Ishikawa (cell line): Measurements from ENCODE around the gene PSTPIP2.

Experiments used
- CEBPB ChIP-seq: IDR thresholded peaks from 2 replicates; pipeline ENCODE4 v1.6.1; 2012
- EP300 ChIP-seq: IDR thresholded peaks from 2 replicates; pipeline ENCODE4 v1.6.1; 2012; ENCODE audit warnings: borderline replicate concordance
- FOXM1 ChIP-seq: IDR thresholded peaks from 2 replicates; pipeline ENCODE4 v1.6.1; 2012; ENCODE audit warnings: low read depth, borderline replicate concordance
- NFIC ChIP-seq: IDR thresholded peaks from 2 replicates; pipeline ENCODE4 v1.6.1; 2012
- RAD21 ChIP-seq: IDR thresholded peaks from 2 replicates; pipeline ENCODE4 v1.6.1; 2012; ENCODE audit warnings: low read depth
- TAF1 ChIP-seq: IDR thresholded peaks from 2 replicates; pipeline ENCODE4 v1.6.1; 2012; ENCODE audit warnings: low read depth, mild to moderate bottlenecking
- TCF12 ChIP-seq: IDR thresholded peaks from 2 replicates; pipeline ENCODE4 v1.6.1; 2012; ENCODE audit warnings: low read depth
- TEAD4 ChIP-seq: IDR thresholded peaks from 2 replicates; pipeline ENCODE4 v1.6.1; 2012
- YY1 ChIP-seq: IDR thresholded peaks from 2 replicates; pipeline ENCODE4 v1.6.1; 2012; ENCODE audit warnings: low read depth
- TF ChIP-seq, protein P1 (sequence below): IDR thresholded peaks from 2 replicates; pipeline ENCODE4 v1.6.1; 2012
- TF ChIP-seq, protein P2 (sequence below): IDR thresholded peaks from 2 replicates; pipeline ENCODE4 v1.6.1; 2012; ENCODE audit warnings: low read depth, mild to moderate bottlenecking
- TF ChIP-seq, protein P3 (sequence below): IDR thresholded peaks from 2 replicates; pipeline ENCODE4 v1.6.1; 2012

DNA sequence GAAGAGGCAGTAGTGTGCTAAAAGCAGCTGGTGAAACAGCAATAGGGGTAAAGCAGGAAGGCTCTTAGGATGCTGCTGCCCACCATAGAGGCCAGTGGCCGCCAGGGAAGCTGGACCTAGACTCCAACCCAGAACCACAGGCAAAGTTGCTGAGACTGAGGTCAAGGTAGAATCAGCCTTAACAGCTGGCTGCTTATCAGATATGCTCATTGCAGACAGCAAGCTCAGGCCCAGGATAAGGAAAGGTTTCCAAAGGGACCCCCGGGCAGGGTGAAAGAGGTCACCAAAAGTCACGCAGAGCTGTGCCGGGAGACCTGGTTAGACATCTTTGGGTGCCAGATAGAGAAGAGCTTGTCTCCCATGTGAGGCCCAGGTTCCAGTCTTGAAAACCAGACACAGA, 62.0 kb downstream of the PSTPIP2 start:
- TF ChIP-seq CEBPB, result no peak
- TF ChIP-seq, protein P1, sequence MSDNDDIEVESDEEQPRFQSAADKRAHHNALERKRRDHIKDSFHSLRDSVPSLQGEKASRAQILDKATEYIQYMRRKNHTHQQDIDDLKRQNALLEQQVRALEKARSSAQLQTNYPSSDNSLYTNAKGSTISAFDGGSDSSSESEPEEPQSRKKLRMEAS, result no peak
- TF ChIP-seq NFIC, result no peak
- no peak for TF ChIP-seq TCF12
- TF ChIP-seq, protein P2, sequence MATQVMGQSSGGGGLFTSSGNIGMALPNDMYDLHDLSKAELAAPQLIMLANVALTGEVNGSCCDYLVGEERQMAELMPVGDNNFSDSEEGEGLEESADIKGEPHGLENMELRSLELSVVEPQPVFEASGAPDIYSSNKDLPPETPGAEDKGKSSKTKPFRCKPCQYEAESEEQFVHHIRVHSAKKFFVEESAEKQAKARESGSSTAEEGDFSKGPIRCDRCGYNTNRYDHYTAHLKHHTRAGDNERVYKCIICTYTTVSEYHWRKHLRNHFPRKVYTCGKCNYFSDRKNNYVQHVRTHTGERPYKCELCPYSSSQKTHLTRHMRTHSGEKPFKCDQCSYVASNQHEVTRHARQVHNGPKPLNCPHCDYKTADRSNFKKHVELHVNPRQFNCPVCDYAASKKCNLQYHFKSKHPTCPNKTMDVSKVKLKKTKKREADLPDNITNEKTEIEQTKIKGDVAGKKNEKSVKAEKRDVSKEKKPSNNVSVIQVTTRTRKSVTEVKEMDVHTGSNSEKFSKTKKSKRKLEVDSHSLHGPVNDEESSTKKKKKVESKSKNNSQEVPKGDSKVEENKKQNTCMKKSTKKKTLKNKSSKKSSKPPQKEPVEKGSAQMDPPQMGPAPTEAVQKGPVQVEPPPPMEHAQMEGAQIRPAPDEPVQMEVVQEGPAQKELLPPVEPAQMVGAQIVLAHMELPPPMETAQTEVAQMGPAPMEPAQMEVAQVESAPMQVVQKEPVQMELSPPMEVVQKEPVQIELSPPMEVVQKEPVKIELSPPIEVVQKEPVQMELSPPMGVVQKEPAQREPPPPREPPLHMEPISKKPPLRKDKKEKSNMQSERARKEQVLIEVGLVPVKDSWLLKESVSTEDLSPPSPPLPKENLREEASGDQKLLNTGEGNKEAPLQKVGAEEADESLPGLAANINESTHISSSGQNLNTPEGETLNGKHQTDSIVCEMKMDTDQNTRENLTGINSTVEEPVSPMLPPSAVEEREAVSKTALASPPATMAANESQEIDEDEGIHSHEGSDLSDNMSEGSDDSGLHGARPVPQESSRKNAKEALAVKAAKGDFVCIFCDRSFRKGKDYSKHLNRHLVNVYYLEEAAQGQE, result no peak
- no peak for TF ChIP-seq TAF1
- no peak for TF ChIP-seq EP300
- TF ChIP-seq FOXM1, result no peak
- TF ChIP-seq RAD21, result no peak
- TF ChIP-seq YY1, result no peak
- no peak for TF ChIP-seq TEAD4
- TF ChIP-seq, protein P3, sequence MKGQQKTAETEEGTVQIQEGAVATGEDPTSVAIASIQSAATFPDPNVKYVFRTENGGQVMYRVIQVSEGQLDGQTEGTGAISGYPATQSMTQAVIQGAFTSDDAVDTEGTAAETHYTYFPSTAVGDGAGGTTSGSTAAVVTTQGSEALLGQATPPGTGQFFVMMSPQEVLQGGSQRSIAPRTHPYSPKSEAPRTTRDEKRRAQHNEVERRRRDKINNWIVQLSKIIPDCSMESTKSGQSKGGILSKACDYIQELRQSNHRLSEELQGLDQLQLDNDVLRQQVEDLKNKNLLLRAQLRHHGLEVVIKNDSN, result no peak
